HG03378 (cell line): ENCODE data around the gene ZNF487.

ENCODE experiments used
- ATAC-seq: cut with Tn5 transposase; IDR thresholded peaks from one replicate; pipeline ENCODE4 v1.9.1; 2021; ENCODE audit warnings: mild to moderate bottlenecking, moderate library complexity; ENCODE audit not compliant: unreplicated experiment

ZNF487 gene

GRCh38 chr10:43482319-43483078, 45.6 kb downstream of the ZNF487 start:
- ATAC-seq: no peak

DNA sequence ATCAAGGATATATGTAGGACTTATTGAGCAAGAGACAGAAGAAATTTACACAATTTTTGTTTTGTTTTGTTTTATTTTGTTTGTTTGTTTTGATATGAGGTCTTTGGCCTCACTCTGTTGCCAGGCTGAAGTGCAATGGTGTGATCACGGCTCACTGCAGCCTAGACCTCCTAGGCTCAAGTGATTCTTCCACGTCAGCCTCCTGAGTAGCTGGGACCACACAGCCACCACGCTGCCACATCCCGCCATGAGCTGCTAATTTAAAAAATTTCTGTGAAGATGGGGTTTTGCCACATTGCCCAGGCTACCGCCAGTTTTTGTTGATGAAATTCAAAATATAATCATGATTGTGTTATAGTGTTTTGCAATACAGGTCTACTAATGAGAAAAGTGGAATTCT, 54.9 kb downstream of the ZNF487 start:
- no peak for ATAC-seq

- no peak for ATAC-seq
Measured at GRCh38 chr10:43502931-43503330, 66.0 kb downstream of the ZNF487 start.

DNA sequence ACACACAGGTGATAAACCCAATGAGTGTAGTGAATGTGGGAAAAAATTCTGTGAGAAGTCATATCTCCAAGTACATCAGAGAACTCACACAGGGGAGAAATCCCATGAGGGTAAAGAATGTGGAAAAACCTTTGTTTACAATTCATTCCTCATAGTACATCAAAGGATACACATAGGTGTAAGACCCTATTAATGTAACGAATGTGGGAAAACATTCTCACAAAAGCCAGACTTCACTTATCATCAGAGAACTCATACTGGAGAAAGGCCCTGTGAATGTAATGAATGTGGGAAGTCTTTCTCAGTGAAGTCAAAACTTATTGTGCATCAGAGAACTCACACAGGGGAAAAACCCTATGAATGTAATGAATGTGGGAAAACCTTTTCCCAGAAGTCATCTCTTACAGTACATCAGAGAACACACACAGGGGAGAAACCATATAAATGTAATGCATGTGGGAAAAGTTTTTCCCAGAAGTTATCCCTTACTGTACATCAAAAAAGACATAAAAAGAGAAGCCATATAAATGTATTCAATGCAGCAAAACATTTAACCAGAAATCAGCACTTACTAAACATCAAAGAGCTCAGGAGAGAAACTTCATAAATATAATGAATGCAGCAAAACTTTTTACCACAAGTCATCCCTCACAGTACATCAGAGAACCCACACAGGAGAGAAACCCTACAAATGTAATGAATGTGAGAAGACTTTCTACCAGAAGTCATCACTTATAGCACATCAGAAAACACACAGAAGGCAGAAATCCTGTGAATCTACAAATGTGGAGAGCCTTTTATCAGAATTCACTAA, 87.7 kb downstream of the ZNF487 start:
- ATAC-seq: no peak
